Breast epithelium (tissue), 3 donors: Measurements from ENCODE around the gene BOD1L1.

Experiments
- CTCF ChIP-seq, 3 donors: fragments of 450-650 bp; IDR thresholded peaks; one replicate each; pipeline ENCODE4 v1.5.1; 2016 to 2017; ENCODE audit warnings: antibody characterized with exemption in 3 of 3, mild to moderate bottlenecking in 3 of 3, moderate library complexity in 3 of 3
- POLR2A ChIP-seq: fragments of 450-650 bp; IDR thresholded peaks from one replicate; pipeline ENCODE4 v1.6.1; 2016; ENCODE audit warnings: antibody characterized with exemption, mild to moderate bottlenecking, moderate library complexity

- TF ChIP-seq CTCF (IDR thresholded peaks at IDR 0.05) (no peak), POLR2A (no peak)
Measured at GRCh38 chr4:13542577-13543031, 84.9 kb downstream of the BOD1L1 start.
